ENCODE results near the gene YIPF1. TPM values are rescaled to one million over a fixed set of nuclear protein-coding genes. Genes with fewer than 3 reads are reported as not detected.

Gene YIPF1
- total RNA-seq = 20.8 and 25.1 TPM in 2 replicates

DNA sequence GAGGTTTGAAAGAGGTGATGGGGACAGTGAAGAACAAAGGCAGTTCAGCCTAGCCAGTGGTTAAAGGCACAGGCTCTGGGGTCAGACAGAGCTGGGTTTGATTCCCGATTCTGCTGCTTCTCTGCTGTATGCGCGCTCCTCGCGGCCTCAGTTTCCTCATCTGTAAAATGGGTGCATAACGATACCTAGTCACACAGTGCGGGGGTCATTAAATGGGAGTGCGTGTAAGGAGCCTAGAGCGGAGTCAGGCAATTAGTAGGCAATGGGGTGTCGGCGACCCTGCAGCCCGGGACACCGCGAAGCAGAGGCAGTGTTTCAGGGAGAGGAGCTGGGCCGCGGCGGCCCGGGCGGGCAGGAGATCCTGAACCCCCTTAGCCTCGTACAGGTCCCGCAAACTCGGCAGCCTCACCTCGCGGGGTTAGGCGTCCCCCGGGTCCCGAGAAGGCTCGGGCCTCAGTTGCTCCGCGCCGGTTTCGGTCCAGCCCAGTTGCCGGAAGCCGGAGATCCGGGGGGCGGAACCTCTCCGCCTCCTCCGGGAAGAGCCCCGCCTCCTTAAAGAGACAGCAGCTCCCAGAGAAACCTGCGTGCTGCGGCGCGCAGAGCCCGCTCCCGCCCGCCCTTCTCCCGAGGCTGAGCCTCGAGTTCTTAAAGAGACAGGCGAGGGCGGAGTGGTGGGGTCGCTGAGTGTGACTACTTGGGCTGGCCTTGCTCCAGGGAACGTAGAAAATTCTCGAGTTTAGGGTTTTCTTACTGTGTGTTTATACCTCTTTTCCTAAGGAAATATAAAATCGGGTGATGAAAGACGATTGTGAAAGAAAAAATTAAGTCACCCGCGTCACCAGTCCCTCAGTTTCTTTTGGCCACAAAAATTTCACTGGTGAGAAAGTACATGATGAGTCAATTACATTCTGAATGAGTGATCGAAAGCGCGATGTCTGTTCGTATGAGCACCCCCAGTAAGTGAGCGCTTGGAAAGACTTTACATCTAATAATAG, at the start of gene YIPF1:
Gene YIPF1 (minus strand): TSS at position 494 of the 995 bp plus-strand sequence. CDS start 860 bp downstream, outside the sequence.

GRCh38 chr1:53893999-53894636, 4.5 kb upstream of the YIPF1 start, which contains the start of gene DIO1:
Gene DIO1 (plus strand): TSS chr1:53894187. CDS start chr1:53894211, 24 bp downstream.

GRCh38 chr1:53837924-53838653, 51.5 kb downstream of the YIPF1 start, which contains the start of gene NDC1:
Gene NDC1 (minus strand): TSS chr1:53838296. CDS start chr1:53838261, 35 bp downstream.

Other genes with a start within 250 kb of the YIPF1 start
- gene GLIS1, start 150.6 kb downstream of the YIPF1 start, total RNA-seq = not detected in 2 replicates
- gene NDC1, start 51.5 kb downstream of the YIPF1 start, total RNA-seq = 27.9 and 38.9 TPM in 2 replicates
- not detected in 2 replicates for gene DIO1, start 4.4 kb upstream of the YIPF1 start, total RNA-seq
- gene IFT25, start 55.9 kb upstream of the YIPF1 start, total RNA-seq = 14.0 and 27.5 TPM in 2 replicates
- 23.1 and 27.5 TPM in 2 replicates for gene LRRC42, start 56.6 kb upstream of the YIPF1 start, total RNA-seq
- gene LDLRAD1, start 128.4 kb upstream of the YIPF1 start, total RNA-seq = not detected in 2 replicates
- 185 and 199 TPM in 2 replicates for gene TMEM59, start 163.4 kb upstream of the YIPF1 start, total RNA-seq
- 1.9 and 3.2 TPM in 2 replicates for gene TCEANC2, start 163.8 kb upstream of the YIPF1 start, total RNA-seq

All from epithelial cell of umbilical artery (primary cell).